NCI-H446 treated with DMSO at 0.1 percent for 48 hours (cell line): ENCODE data around the gene OR52E2.
"Not testable (repeated sequence)": the region's sequence is repeated elsewhere in the genome, so short reads cannot be mapped to it uniquely, and the experiment has no call there.

ENCODE experiments used
- DNase-seq: peaks from one replicate; lab custom pipeline; 2025; lab: John Stamatoyannopoulos, UW

The OR52E2 gene

DNA sequence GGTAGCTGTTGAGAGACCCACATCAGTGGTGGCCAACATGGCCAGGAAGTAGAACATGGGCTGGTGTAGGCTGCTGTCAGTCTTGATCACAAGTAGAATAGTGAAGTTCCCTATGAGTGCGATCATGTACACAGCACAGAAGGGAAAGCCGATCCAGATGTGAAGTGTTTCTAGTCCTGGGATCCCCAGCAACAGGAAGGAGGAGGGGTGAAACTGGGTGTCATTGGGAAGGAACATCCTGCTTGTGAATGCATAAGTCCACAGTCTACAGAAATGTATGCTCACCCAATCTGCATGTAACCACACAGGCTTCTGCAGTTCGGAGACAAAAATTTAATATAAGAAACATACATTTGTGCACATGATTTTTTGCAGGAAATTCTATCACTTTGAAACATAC lies at the start of gene OR52E2:
TSS of gene OR52E2 (minus strand) at position 237 of the 400 bp plus-strand sequence. CDS start at position 237, 0 bp downstream.
- DNase-seq: no peak

DNA sequence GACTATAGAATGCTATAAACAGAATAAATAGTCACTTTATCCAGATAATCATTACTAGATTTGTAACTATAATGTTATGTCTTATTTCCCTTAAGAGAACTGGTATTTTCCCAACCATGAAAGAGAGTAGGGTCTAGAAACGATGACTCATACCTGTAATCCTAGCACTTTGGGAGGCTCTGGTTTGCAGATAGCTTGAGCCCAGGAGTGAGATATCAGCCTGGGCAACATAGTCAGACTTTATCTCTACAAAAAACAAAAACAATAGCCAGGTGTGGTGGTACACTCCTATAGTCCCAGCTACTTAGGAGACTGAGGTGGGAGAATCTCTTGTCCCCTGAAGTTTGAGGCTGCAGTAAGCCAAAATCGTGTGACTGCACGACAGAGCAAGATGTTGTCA lies 47.9 kb upstream of the OR52E2 start:
- DNase-seq: no peak

DNA sequence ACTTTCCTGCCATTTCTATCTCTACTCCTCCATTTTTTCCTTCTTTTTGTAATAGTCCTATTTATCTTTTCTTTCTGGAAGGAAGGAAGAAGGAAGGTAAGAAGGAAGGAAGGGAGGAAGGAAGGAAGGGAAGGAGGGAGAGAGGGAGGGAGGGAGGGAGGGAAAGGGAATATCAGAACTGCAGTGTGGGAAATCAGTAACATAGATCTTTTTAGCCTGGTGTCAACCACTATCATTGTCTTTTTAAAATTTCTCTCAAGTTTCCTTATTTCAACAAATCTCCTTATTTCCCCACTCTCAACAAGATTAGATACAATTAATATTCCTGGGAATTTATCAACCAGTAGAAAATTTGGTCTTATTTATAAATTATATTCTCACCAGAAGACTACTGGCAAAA lies 43.6 kb upstream of the OR52E2 start:
- no peak for DNase-seq

DNA sequence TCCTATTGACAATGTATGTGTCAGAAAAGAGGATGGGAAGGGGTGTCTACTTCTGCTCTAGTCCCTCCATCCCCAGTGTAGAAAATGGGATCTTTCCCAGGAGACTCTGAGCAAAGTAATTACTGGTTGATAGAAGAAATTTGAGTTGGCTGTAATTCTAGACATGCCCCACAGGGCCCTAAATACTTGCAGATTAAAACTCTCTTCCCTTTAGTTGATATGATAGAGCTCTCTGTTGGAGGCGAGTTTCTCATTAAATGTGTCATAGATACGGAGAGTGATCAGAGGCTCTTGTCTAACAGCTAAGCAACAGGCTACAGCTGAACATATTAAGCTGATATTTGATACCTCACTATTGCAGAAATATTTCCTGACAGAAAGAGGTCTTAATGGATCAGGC lies 42.8 kb upstream of the OR52E2 start:
- DNase-seq: no peak

DNA sequence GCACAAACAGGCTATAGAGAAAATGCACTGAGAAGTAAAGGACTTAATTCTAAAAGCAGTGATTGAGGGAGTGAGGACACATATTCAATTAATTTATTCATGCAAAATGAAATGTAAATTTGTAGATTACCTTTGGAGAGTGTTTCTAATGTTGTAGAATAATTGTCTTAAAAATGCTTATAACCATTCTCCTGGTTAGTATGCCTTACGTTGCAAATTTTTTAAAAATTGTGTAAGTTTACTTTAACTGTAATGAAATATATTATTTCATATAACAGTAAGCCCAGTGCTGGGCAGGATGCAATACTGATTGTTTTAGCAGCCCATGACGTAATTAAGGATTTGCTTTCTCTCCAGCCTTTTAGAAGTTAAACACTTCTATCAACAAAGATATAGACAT lies 36.6 kb upstream of the OR52E2 start:
- DNase-seq: no peak

DNA sequence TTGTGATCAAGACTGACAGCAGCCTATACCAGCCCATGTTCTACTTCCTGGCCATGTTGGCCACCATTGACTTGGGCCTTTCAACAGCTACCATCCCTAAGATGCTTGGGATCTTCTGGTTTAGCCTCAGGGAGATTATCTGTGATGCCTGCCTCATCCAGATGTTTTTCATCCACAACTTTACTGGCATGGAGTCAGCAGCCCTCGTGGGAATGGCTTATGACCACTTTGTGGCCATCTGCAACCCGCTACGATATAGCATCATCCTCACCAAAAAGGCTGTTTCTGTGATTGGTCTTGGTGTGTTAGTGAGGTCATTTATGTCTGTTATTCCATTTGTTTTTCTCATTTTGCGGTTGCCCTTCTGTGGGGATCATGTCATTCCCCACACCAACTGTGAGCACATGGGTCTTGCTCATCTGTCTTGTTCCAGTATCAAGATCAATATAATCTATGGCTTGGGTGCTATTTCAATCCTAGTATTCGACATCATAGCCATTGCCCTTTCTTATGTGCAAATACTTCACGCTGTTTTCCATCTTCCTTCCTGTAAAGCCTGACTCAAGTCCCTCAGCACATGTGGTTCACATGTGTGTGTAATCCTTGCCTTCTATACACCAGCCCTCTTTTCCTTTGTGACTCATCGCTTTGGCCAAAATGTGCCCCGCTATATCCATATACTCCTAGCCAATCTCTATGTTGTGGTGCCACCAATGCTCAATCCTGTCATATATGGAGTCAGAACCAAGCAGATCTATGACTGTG lies 33.6 kb upstream of the OR52E2 start:
- no peak for DNase-seq

DNA sequence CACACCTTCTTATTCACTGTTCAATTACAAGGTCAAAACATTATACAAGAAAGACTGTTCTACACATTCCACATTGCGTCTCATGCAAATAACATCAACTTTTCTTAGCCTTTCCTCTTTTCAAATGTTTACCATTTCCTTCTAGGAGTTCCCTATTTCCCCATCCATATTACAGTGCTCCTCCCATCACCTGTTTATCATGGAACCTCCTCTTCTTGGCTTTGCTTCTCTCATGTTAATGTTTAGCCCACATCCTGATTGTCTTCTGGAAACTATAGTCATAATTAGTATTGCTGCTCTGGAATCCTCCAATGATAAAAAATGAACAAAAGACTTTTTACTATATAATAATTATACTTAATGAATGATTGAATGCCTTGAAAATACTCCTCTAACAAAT lies 31.2 kb upstream of the OR52E2 start:
- DNase-seq: no peak

DNA sequence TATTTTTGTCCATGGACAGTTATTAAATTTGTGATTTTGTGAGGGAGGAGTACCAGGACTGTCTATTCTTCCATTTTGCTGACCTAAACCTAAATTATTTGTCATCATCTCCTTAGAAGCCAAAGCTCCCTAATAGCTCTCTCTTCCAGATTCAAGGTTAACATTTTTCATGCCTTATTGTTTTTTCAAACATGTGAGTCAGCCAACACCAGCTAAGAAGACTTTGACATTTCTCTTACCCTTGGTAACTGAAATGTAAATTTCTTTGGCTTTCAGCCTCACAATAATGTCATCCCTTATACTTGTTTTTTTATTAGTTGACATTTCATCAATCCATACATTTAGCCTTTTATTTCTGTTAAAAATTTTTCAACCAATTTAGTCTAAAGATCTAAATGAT lies 29.1 kb upstream of the OR52E2 start:
- no peak for DNase-seq

DNA sequence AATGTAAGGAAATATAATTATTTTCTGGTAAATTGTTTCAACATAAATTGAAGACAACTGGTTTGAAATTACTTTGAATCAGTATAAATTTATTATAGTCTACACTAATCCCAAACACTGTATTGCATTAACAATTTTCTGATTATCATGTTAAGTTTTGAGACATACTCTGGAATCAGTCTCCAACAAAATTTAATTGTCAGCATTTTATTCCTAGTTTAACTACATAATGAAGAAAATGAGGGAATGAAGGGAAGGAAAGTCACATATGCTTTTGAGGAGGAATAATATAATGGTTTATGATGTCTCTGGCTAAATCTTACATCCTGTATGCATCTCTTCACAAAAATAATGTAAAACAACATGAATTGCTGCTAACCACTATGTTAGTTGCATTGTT lies 24.2 kb upstream of the OR52E2 start:
- DNase-seq: no peak

DNA sequence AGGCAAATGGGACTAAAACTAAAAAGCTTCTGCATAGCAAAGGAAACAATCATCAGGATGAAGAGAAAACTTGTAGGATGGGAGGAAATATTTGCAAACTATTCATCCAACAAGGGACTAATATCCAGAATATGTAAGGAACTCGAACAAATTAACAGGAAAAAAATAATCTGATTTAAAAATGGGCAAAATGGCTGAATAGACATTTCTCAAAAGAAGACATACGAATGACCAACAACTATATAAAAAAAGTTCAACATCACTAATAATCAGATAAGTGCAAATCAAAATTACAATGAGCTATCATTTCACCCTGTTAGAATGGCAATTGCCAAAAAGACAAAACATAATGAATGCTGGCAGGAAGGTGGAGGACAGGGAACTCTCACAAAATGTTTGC lies 22.0 kb upstream of the OR52E2 start:
- no peak for DNase-seq

DNA sequence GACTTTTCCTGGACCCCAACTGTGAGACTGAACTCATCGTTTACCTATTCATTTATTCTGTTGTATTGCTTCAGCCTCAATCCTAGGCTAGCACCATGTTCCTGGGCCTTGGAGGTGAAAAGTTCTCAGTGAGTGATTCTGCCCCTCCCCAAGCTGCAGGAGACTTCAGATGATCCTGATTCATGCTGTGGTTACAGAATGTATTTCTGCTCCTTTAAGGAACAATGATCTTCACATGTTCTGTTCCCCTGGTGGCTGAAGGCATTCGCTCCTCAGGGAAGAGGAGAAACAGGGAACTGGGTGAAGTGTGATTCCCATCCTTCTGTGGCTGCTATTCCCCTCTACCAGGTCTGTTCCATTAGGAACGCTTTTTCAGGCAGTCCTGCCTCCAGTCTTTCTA lies 12.4 kb upstream of the OR52E2 start:
- no peak for DNase-seq

DNA sequence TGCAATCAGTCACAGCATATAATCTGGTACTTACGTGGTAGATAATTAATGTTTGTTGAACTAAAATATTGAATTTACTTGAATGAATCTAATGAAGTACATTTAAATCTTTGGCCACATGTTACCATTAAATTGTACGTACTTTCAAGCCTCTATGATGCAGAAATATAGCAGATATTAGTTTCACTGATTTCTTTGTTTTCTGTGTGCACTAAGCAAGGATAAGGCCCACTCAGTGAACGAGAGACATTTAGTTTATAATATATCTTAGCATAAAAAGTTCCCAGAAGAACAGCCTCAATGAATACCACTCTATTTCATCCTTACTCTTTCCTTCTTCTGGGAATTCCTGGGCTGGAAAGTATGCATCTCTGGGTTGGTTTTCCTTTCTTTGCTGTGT lies 9.8 kb upstream of the OR52E2 start, which contains the start of gene OR52E1:
TSS of gene OR52E1 (plus strand) at position 301 of the 400 bp plus-strand sequence.
- no peak for DNase-seq

DNA sequence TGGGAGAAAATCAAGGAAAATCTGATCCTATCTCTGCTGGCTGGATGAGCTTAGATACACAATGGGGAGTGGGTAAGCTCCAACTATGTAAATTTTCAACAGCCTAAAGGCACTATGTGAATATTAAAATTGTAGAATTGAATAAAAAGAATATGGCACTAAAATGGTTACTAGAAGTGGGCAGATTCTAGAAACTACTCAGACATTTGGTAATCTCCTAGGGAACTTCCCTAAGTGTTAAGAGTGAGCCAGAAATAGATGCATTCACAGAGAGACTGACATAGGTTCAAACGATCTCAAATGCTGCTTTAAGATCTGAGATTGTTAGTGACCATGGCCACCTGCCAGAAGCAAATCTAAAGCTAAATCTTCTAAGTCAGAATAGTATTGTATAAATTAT lies 5.6 kb upstream of the OR52E2 start:
- no peak for DNase-seq

DNA sequence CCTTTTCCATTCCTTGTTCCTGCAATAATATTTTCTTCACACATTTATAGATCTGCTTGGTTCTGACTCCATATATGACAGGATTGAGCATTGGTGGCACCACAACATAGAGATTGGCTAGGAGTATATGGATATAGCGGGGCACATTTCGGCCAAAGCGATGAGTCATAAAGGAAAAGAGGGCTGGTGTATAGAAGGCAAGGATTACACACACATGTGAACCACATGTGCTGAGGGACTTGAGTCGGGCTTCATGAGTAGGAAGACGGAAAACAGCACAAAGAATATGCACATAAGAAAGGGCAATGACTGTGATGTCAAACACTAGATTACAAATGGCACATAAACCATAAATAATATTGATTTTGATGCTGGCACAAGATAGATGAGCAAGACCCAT lies 748 bp downstream of the OR52E2 start:
- not testable (repeated sequence) for DNase-seq

DNA sequence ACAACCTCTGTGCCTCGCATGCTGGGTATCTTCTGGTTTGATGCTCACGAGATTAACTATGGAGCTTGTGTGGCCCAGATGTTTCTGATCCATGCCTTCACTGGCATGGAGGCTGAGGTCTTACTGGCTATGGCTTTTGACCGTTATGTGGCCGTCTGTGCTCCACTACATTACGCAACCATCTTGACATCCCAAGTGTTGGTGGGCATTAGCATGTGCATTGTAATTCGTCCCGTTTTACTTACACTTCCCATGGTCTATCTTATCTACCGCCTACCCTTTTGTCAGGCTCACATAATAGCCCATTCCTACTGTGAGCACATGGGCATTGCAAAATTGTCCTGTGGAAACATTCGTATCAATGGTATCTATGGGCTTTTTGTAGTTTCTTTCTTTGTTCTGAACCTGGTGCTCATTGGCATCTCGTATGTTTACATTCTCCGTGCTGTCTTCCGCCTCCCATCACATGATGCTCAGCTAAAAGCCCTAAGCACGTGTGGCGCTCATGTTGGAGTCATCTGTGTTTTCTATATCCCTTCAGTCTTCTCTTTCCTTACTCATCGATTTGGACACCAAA lies 12.6 kb downstream of the OR52E2 start:
- no peak for DNase-seq

DNA sequence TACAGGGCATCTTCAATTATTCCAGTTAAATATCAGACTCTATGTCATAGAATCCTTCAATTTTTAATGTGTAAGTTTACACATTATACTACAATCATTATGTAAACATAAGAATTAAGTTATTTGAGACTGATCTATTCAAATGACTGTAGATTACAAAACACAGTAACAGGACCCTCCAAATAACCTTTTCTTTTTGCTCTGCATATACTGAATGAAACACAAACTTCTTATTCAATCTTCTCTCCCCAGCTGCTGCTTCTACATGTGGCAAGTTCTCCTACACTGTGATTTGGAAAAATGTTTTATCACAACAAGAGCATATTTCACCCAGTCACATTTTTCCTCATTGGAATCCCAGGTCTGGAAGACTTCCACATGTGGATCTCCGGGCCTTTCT lies 13.2 kb downstream of the OR52E2 start, which contains the start of gene OR52J3:
TSS of gene OR52J3 (plus strand) at position 301 of the 400 bp plus-strand sequence. CDS start at position 301, 0 bp downstream.
- DNase-seq: no peak

DNA sequence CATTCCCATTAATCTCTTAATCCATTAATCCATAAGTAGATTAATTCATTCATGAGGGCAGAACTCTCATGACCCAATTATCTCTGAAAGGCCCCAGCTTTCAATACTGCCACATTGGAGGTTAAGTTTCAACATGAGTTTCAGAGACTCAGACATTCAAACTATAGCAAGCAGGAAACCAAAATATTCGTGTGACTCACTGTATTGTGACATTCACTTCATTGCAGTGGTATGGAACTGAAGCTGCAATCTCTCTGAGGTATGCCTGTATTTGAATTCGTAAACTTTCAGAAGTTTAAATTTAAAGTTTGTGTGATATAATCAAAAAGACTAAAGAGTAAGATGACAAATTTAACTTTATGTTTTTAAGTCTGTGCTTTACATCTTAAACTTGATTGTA lies 16.0 kb downstream of the OR52E2 start:
- DNase-seq: no peak

DNA sequence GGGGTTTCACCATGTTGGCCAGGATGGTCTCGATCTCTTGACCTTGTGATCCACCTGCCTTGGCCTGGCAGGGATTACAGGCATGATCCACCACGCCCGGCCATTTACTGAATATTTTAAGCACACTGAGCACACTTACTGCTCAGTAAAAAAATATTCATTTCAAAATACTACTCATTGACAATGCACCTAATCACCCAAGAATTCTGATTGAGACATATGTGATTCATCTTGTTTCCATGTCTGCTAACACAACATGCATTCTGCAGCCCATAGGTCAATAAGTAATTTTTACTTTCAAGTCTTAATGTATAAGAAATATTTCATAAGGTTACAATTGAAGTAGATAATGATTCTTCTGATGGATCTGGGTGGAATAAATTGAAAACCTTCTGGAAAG lies 17.3 kb downstream of the OR52E2 start:
- no peak for DNase-seq

DNA sequence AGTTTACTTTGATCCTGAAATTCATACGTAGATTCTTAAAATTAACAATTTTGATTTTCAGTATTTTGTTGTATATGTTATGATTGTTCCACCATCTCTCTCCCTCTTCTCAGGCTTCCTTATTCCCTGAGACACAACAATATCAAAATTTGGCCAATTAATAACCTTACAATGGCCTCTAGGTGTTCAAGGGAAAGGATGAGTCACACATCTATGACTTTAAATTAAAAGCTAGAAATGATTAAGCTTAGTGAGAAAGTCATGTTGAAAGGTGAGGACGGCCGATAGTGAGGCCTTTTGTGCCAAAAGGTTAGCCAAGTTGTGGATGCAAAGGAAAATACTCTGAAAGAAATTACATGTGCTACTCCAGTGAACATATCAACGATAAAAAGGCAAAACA lies 18.6 kb downstream of the OR52E2 start:
- DNase-seq: no peak

DNA sequence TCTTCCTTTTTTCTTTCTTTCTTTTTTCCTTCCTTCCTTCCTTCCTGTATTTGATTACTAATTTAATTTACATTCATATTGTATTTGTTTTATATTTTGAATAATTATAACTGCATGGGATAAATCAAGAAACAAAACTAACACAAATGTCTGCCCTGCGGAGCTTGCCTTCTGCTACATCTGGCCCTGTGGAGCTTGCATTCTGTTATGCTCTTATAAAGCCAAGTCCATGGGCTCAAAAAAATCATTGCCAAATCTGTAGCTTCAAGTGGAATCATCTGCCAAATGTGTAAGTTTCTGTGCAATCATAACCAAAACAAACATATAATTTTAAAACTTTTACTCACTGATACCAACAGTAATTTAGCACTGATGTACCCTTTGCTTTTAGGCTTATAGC lies 21.1 kb downstream of the OR52E2 start:
- DNase-seq: peak; percentile 6

DNA sequence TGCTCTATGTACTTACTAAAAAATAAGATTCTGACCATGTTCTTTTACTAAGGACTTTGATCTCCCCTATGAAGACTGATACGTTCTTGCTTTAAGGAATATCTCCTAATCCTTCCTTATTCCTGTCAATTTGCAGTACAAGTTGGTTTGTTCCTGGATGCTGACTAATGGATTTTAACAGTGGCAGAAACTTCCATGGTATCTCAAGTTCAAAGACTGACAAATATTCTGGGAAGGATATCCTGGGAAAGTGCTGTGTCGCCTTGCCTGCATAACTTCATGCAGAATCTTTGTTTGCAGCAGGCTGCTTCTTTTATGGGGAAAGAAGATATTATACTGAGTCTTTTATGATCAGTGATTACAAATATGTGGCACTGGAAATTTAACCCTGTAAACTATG lies 21.5 kb downstream of the OR52E2 start:
- no peak for DNase-seq

DNA sequence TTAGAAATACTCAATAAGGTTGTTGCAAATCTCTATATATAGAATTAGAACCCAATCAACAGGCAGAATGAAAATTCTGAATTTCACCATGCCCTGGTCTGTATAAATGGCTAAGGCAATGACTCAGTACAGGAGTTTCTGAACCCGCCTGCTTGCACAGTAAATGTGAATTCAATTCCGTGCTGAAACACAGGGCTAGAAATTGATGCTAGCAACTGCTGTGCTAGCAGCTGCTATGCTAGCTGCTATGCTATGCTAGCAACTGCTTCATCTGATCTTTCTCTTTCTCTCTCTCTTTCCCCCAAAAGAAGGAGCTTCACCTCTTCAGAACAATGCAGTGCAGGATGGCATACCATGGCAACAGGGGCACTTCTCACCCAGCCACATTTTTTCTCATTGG lies 22.8 kb downstream of the OR52E2 start:
- DNase-seq: no peak

DNA sequence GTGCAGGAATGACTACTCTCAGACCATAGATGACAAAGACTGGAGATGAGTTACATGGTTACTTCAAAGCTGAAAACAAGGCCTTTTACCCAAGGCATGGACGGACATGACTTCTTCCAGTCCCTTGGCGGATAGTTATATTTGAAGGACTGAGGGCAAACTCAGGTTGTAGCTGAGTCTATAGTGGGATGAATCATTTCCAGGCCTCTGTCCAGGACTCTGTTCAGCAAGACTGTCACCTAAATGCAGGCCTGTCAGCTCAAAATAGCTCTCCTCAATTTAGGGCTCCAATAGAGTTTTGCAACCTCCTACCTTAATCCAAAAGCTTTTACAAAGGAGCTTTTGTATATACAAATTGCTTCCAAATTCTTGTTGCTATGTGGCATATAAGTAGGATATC lies 37.4 kb downstream of the OR52E2 start:
- no peak for DNase-seq

DNA sequence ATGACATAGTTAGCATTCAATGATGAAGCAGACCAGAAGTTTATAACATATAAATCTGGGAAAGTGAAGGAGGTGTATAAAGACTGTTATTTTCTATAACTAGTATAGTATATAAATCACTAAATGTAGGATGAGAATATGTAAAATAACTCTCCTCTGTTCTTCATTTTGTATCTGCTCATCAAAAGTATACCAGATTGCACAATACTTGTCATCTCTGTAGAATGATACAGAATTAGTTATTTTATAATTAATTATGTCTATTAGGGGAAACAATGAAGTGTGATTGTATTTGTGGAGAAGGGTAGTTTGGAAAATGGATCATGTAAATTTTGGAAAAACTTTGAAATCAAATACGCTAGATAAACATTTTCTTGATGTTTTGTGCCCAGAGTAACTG lies 46.4 kb downstream of the OR52E2 start:
- no peak for DNase-seq
